Esophagus squamous epithelium (tissue), 5 donors: Measurements from ENCODE around the gene METTL9. TPM values are rescaled to one million over a fixed set of nuclear protein-coding genes. Genes with fewer than 3 reads are reported as not detected.

Experiments used
- DNase-seq: peaks from one replicate; lab custom pipeline; 2025; lab: John Stamatoyannopoulos, UW
- H3K27ac ChIP-seq, 4 donors: fragments of 200-600 bp; sonication (generic); one replicate each; pipeline ENCODE4 v1.5.1; 2016 to 2019; ENCODE audit warnings: mild to moderate bottlenecking in 1 of 4
- H3K27me3 ChIP-seq, 4 donors: fragments of 200-600 bp; sonication (generic); 1 replicate in 3 of 4; 2 replicates in 1 of 4; pipeline versions ENCODE4 v1.5.1 to v1.6.0; 2017 to 2021; ENCODE audit warnings: antibody characterized with exemption in 1 of 4
- H3K36me3 ChIP-seq, 3 donors: fragments of 200-600 bp; sonication (generic); one replicate each; pipeline ENCODE4 v1.5.1; 2016 to 2019
- H3K4me1 ChIP-seq, 3 donors: fragments of 200-600 bp; sonication (generic); one replicate each; pipeline ENCODE4 v1.5.1; 2017 to 2019
- H3K4me3 ChIP-seq, 4 donors: fragments of 200-600 bp; sonication (generic); 1 replicate in 3 of 4; 2 replicates in 1 of 4; pipeline ENCODE4 v1.5.1; 2016 to 2019; ENCODE audit warnings: mild to moderate bottlenecking in 2 of 4, moderate library complexity in 1 of 4
- H3K9me3 ChIP-seq, 3 donors: fragments of 200-600 bp; sonication (generic); one replicate each; pipeline ENCODE4 v1.5.1; 2016 to 2019
- POLR2A ChIP-seq, 4 donors: fragments of 450-650 bp; IDR thresholded peaks; one replicate each; pipeline ENCODE4 v1.6.1; 2017; ENCODE audit warnings: antibody characterized with exemption in 4 of 4, mild to moderate bottlenecking in 4 of 4, moderate library complexity in 3 of 4
- WGBS, 2 donors: methylation state at CpG; one replicate each; pipeline ENCODE4 v1.1.5; 2018; 5-methylcytosine and 5-hydroxymethylcytosine counted together
- intact Hi-C: fragments of 100-400 bp; cut with DNase I; formaldehyde crosslinking; loops from one replicate; pipeline ENCODE4 v1.15.0; 2022
- total RNA-seq, 4 donors: library from RNA; depleted of rRNA; stranded (reverse); fragments of >200 nt; gene quantifications; one replicate each; pipeline ENCODE4 v1.1.0, GENCODE V29; 2016
- TF ChIP-seq, protein P1 (sequence below), 6 experiments: fragments of 450-650 bp in 4 of 6; fragments of 200-600 bp in 2 of 6; sonication (generic) in 2 of 6; IDR thresholded peaks; one replicate each; pipeline ENCODE4 v1.5.1; 2016 to 2019; ENCODE audit warnings: antibody characterized with exemption in 6 of 6, mild to moderate bottlenecking in 4 of 6, moderate library complexity in 4 of 6
- donor health status: DM: yes; HTN: yes; CAD: no.

Gene METTL9
- total RNA-seq, 4 donors from 2014 or later = 82.3 to 169 (median 140) TPM

GRCh38 chr16:21697032-21697431 lies 97.7 kb downstream of the METTL9 start:
- Histone ChIP-seq H3K4me3 (no peak overlapping the region), H3K4me1 (no peaks in the 10 kb centered on the region), H3K9me3 (no peaks in the 10 kb centered on the region), H3K36me3 (no peaks in the 10 kb centered on the region), H3K27me3 (no peaks in the 10 kb centered on the region), H3K27ac (no peak overlapping the region)
- no peak for DNase-seq
- WGBS, 2 donors = 94% methylated on average over 5 of the region's 5 CpGs
- no peak for TF ChIP-seq POLR2A (IDR thresholded peaks at IDR 0.05)
- TF ChIP-seq, protein P1, sequence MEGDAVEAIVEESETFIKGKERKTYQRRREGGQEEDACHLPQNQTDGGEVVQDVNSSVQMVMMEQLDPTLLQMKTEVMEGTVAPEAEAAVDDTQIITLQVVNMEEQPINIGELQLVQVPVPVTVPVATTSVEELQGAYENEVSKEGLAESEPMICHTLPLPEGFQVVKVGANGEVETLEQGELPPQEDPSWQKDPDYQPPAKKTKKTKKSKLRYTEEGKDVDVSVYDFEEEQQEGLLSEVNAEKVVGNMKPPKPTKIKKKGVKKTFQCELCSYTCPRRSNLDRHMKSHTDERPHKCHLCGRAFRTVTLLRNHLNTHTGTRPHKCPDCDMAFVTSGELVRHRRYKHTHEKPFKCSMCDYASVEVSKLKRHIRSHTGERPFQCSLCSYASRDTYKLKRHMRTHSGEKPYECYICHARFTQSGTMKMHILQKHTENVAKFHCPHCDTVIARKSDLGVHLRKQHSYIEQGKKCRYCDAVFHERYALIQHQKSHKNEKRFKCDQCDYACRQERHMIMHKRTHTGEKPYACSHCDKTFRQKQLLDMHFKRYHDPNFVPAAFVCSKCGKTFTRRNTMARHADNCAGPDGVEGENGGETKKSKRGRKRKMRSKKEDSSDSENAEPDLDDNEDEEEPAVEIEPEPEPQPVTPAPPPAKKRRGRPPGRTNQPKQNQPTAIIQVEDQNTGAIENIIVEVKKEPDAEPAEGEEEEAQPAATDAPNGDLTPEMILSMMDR (IDR thresholded peaks at IDR 0.05) = no peak
- intact Hi-C loops = no loop called here

DNA sequence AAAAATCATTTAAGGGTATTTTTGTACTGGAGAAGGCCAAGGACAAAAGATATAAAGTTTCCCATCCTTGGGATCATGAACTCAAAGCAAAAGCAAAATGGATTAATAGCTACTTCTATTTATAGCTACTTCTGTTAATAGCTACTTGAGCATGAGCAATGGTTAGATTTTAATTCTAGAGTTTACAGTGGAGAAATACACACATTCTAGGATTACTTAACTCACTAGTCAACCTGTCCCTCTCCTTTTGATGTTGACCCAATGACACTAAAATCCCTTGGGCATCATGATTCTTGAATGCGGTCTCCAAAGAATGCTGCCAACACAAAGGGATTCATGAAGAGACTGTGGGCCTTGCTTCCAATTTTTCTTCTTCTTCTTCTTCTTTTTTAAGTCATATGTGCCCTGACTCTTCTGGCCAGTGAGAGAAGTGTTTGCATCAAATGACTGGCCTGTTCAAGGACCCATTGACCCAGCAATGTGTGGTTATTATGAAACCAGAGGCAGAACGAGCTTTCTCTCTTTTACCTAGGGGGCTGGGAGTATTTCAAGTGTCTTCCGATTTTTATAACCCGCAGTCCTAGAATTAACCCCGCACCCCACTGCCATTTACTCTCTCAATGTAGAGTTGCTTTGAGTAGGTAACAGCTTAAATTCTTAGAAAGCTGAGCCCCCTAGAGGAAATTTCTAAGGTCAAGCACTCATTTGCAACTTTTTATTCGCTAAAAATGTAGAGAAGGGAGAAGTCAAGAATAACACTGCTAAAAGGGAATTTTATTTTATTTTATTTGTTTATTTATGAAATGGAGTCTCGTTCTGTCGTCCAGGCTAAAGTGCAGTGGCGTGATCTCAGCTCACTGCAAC lies 99.0 kb downstream of the METTL9 start:
- intact Hi-C loops = no loop called here
- no peaks in the 10 kb centered on the region for H3K9me3 ChIP-seq
- no peaks in the 10 kb centered on the region for H3K4me1 ChIP-seq
- no peak overlapping the region for H3K27ac ChIP-seq
- H3K36me3 ChIP-seq = no peaks in the 10 kb centered on the region
- TF ChIP-seq, protein P1 (IDR thresholded peaks at IDR 0.05) = no peak
- TF ChIP-seq POLR2A (IDR thresholded peaks at IDR 0.05) = no peak
- no peak overlapping the region for H3K4me3 ChIP-seq
- H3K27me3 ChIP-seq = no peaks in the 10 kb centered on the region
- WGBS, 2 donors = 75 to 78% methylated on average over 9 of the region's 9 CpGs
- no peak for DNase-seq

- no peaks in the 10 kb centered on the region for H3K9me3 ChIP-seq
- H3K4me1 ChIP-seq = no peaks in the 10 kb centered on the region
- DNase-seq = no peak
- H3K27me3 ChIP-seq = no peaks in the 10 kb centered on the region
- H3K36me3 ChIP-seq = no peaks in the 10 kb centered on the region
- intact Hi-C loops = no loop called here
- WGBS, 2 donors = 31 to 71% methylated on average over 2 of the region's 2 CpGs
- no peak for TF ChIP-seq POLR2A (IDR thresholded peaks at IDR 0.05)
- TF ChIP-seq, protein P1 (IDR thresholded peaks at IDR 0.05) = no peak
- no peak overlapping the region for H3K4me3 ChIP-seq
- no peak overlapping the region for H3K27ac ChIP-seq
Observed at GRCh38 chr16:21701271-21701670, 101.9 kb downstream of the METTL9 start.

DNA sequence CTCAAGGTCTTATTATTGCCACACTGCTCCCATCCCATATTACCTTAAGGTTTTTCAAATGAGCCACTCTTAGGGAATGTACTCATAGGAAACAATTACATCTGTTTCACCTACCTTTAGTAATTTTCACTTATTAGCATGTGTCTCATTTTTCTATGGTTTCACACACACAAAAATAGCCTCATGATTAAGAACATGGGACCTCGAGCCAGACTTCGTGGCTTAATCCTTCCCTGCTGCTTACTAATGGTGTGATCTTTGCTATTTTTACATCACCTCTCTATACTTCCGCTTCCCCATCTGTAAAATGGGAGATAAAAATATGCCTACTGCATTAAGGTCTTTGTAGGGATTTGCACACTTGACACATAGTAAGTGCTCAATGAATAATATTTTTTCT lies 102.9 kb downstream of the METTL9 start:
- DNase-seq = no peak
- 55 to 61% methylated on average over 3 of the region's 3 CpGs for WGBS, 2 donors
- H3K9me3 ChIP-seq = no peaks in the 10 kb centered on the region
- no peak overlapping the region for H3K27ac ChIP-seq
- TF ChIP-seq POLR2A (IDR thresholded peaks at IDR 0.05) = no peak
- TF ChIP-seq, protein P1 (IDR thresholded peaks at IDR 0.05) = no peak
- no peaks in the 10 kb centered on the region for H3K4me1 ChIP-seq
- intact Hi-C loops = no loop called here
- no peak overlapping the region for H3K4me3 ChIP-seq
- H3K27me3 ChIP-seq = no peaks in the 10 kb centered on the region
- H3K36me3 ChIP-seq = no peaks in the 10 kb centered on the region

GRCh38 chr16:21703156-21703555 lies 103.8 kb downstream of the METTL9 start:
- no peaks in the 10 kb centered on the region for H3K27me3 ChIP-seq
- no peaks in the 10 kb centered on the region for H3K9me3 ChIP-seq
- TF ChIP-seq, protein P1 (IDR thresholded peaks at IDR 0.05) = no peak
- TF ChIP-seq POLR2A (IDR thresholded peaks at IDR 0.05) = no peak
- 15 to 43% methylated on average over 2 of the region's 2 CpGs for WGBS, 2 donors
- intact Hi-C loops = no loop called here
- H3K4me1 ChIP-seq = peaks cover 0 to 3% (median under 1%) of the 10 kb centered on the region in 3 donors
- H3K36me3 ChIP-seq = no peaks in the 10 kb centered on the region
- no peak for DNase-seq
- no peak overlapping the region for H3K4me3 ChIP-seq
- H3K27ac ChIP-seq = no peak overlapping the region
